Parathyroid adenoma (tissue), 2 donors: ENCODE data around the gene ADSS1.

ENCODE experiments used
- H2AFZ ChIP-seq: fragments of 300-600 bp; sonication (generic); one replicate; pipeline ENCODE4 v1.7.0; 2017; ENCODE audit warnings: antibody characterized with exemption, mild to moderate bottlenecking
- H3K27ac ChIP-seq: fragments of 300-600 bp; sonication (generic); one replicate; pipeline ENCODE4 v1.7.0; 2017
- H3K27me3 ChIP-seq: fragments of 300-600 bp; sonication (generic); one replicate; pipeline ENCODE4 v1.7.0; 2017; ENCODE audit warnings: low read length; ENCODE audit not compliant: control insufficient read depth, insufficient read depth
- H3K36me3 ChIP-seq: fragments of 300-600 bp; sonication (generic); one replicate; pipeline ENCODE4 v1.7.0; 2017; ENCODE audit warnings: low read length; ENCODE audit not compliant: control insufficient read depth, insufficient read depth
- H3K4me1 ChIP-seq: fragments of 300-600 bp; sonication (generic); one replicate; pipeline ENCODE4 v1.7.0; 2017; ENCODE audit warnings: control low read depth
- H3K4me2 ChIP-seq: fragments of 300-600 bp; sonication (generic); one replicate; pipeline ENCODE4 v1.7.0; 2017; ENCODE audit warnings: low read length
- H3K4me3 ChIP-seq: fragments of 300-600 bp; sonication (generic); one replicate; pipeline ENCODE4 v1.7.0; 2017; ENCODE audit warnings: low read depth, low read length
- H3K79me2 ChIP-seq: fragments of 300-600 bp; sonication (generic); one replicate; pipeline ENCODE4 v1.7.0; 2017; ENCODE audit warnings: control low read depth
- H3K9ac ChIP-seq: fragments of 300-600 bp; sonication (generic); one replicate; pipeline ENCODE4 v1.7.0; 2017; ENCODE audit warnings: mild to moderate bottlenecking
- H3K9me3 ChIP-seq: fragments of 300-600 bp; sonication (generic); one replicate; pipeline ENCODE4 v1.7.0; 2017; ENCODE audit warnings: low read length; ENCODE audit not compliant: control insufficient read depth
- TF ChIP-seq, protein P1 (sequence below): fragments of 300-600 bp; sonication (generic); IDR thresholded peaks from one replicate; pipeline ENCODE4 v1.7.0; 2017; ENCODE audit warnings: antibody characterized with exemption, mild to moderate bottlenecking
- donor health status: primary hyperparathyroidism.

The ADSS1 gene

DNA sequence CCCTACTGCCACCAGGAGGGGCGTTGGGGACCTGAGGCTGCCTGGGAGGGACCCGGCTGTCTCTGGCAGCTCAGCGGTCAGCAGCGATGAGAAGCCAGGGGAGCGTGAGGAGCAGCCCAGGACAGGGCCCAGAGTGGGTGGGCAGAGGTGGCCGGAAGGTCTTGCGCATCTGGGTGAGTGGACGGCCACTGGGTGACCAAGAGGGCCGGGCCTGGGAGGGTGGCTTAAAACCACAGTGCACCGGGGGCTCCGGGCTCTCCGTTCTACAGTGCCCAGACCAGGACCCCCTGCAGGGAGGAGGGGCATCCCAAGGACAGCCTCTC lies 24.6 kb upstream of the ADSS1 start:
- Histone ChIP-seq H3K79me2 (no peaks in the 10 kb centered on the region), H3K9ac (no peak overlapping the region), H3K27me3 (no peaks in the 10 kb centered on the region), H3K4me1 (no peaks in the 10 kb centered on the region), H3K4me2 (no peak overlapping the region), H3K9me3 (no peaks in the 10 kb centered on the region), H3K36me3 (no peaks in the 10 kb centered on the region), H2AFZ (no peak overlapping the region), H3K27ac (no peak overlapping the region), H3K4me3 (no peak overlapping the region)
- TF ChIP-seq, protein P1, sequence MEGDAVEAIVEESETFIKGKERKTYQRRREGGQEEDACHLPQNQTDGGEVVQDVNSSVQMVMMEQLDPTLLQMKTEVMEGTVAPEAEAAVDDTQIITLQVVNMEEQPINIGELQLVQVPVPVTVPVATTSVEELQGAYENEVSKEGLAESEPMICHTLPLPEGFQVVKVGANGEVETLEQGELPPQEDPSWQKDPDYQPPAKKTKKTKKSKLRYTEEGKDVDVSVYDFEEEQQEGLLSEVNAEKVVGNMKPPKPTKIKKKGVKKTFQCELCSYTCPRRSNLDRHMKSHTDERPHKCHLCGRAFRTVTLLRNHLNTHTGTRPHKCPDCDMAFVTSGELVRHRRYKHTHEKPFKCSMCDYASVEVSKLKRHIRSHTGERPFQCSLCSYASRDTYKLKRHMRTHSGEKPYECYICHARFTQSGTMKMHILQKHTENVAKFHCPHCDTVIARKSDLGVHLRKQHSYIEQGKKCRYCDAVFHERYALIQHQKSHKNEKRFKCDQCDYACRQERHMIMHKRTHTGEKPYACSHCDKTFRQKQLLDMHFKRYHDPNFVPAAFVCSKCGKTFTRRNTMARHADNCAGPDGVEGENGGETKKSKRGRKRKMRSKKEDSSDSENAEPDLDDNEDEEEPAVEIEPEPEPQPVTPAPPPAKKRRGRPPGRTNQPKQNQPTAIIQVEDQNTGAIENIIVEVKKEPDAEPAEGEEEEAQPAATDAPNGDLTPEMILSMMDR, result no peak

DNA sequence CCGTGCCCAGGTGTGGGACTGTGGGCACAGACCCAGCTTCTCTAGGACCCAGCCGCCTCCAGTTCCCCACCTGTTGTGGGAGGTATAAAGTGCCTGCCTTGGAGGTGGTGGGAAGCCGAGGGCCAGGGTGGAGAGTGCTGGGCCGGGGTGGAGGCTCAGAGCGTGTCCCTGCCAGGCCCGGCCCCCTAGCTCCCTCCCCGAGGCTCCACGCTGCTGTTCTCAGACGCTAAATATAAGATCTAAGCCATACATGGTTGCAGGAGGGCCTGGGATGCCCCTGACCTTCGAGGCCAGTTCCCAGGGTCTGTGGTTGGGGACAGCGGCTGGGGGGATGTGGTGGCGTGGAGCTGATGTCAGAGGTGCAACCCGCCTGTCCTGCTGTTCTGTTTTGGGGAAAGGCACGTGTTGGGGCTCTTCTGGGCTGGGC lies 23.8 kb upstream of the ADSS1 start:
- Histone ChIP-seq H3K4me2 (no peak overlapping the region), H3K4me3 (no peak overlapping the region), H3K9ac (no peak overlapping the region), H3K79me2 (no peaks in the 10 kb centered on the region), H3K27me3 (no peaks in the 10 kb centered on the region), H3K9me3 (no peaks in the 10 kb centered on the region), H2AFZ (no peak overlapping the region), H3K36me3 (no peaks in the 10 kb centered on the region), H3K4me1 (no peaks in the 10 kb centered on the region), H3K27ac (no peak overlapping the region)
- TF ChIP-seq, protein P1, result no peak

DNA sequence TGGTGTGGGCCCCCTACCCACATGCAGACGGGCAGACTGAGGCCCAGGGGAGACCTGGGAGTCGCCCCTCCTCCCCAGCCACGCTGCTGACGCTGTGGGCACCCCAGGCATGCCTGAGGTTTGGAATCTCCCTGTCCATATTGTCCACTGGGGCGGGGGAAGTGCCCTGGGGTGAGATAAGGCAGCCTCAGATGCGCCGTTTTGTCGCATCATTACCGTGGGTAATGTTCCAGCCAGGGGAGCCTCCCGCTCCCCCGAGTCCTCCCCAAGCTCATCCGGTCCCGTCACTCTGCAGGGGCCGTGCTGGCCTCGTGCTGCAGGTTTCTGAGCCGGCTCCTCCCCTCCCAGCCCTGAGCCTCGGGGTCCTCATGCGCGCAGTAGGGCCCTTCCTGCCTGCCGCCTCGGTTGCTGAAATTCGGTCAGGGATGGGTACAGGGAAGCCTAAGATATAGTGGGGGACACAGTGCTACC lies 23.2 kb upstream of the ADSS1 start:
- no peaks in the 10 kb centered on the region for H3K36me3 ChIP-seq

DNA sequence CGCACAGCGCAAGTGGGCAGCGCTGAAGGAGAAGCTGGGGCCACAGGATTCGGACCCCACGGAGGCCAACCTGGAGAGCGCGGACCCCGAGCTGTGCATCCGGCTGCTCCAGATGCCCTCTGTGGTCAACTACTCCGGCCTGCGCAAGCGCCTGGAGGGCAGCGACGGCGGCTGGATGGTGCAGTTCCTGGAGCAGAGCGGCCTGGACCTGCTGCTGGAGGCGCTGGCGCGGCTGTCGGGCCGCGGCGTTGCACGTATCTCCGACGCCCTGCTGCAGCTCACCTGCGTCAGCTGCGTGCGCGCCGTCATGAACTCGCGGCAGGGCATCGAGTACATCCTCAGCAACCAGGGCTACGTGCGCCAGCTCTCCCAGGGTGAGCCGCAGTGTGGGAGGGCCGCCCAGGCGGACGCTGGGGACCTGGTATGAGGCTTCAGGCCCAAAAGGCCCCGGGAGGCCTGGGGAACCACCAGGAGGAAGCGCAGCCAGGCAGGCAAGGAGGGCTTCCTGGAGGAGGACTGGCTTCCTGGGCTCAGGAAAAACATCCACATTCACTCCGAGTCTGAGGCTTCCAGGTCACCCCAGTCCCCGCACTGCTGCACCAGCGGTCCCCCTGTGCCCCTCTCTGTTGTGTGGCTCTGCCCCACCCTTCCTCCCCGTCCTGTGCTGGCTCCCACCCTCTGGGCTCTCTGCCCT lies 22.5 kb upstream of the ADSS1 start:
- Histone ChIP-seq H3K4me3 (no peak overlapping the region), H3K36me3 (no peaks in the 10 kb centered on the region), H3K79me2 (no peaks in the 10 kb centered on the region), H3K27ac (no peak overlapping the region), H3K27me3 (no peaks in the 10 kb centered on the region), H3K9me3 (no peaks in the 10 kb centered on the region), H3K9ac (no peak overlapping the region), H3K4me1 (no peaks in the 10 kb centered on the region), H2AFZ (no peak overlapping the region), H3K4me2 (no peak overlapping the region)
- TF ChIP-seq, protein P1, result no peak

More for the DNA sequence above, 23.2 kb upstream of the ADSS1 start:
- Histone ChIP-seq H3K27ac (no peak overlapping the region), H3K4me3 (no peak overlapping the region), H3K79me2 (no peaks in the 10 kb centered on the region), H3K9ac (no peak overlapping the region), H3K27me3 (no peaks in the 10 kb centered on the region), H3K9me3 (no peaks in the 10 kb centered on the region), H3K4me1 (no peaks in the 10 kb centered on the region), H2AFZ (no peak overlapping the region), H3K4me2 (no peak overlapping the region)
- TF ChIP-seq, protein P1, result no peak

DNA sequence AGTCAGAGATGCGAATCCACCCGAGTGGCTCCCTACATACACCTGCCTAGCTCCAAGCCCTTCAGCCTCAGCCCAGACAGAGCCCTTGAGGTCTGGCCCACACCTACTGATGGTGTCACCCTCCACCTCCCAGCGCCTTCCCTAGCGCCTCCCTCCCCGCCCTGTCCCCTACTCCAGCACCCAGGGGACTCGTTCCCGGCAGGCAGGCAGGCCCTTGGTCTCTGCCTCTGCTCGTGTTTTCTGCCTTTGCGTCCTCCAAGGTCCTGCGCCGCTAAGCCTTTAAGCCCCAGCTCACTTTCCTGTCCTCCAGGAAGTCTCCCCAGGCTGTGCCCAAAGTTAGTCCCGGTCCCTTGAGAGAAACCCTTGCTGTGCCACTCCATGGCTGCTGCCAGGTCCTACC lies 21.9 kb upstream of the ADSS1 start:
- no peaks in the 10 kb centered on the region for H3K79me2 ChIP-seq
- H3K4me3 ChIP-seq, result no peak overlapping the region
- no peak overlapping the region for H3K9ac ChIP-seq
- TF ChIP-seq, protein P1, result no peak
- no peaks in the 10 kb centered on the region for H3K9me3 ChIP-seq
- H3K27me3 ChIP-seq, result no peaks in the 10 kb centered on the region
- no peaks in the 10 kb centered on the region for H3K36me3 ChIP-seq
- no peak overlapping the region for H3K27ac ChIP-seq
- H3K4me2 ChIP-seq, result no peak overlapping the region
- no peak overlapping the region for H2AFZ ChIP-seq
- H3K4me1 ChIP-seq, result no peaks in the 10 kb centered on the region
